GM10266 (cell line): ENCODE results near the gene RUNX2.

Experiments used
- DNase-seq: peaks from one replicate; pipeline ENCODE4 v3.0.0; 2012; ENCODE audit errors: extremely low spot score
- CTCF ChIP-seq: IDR thresholded peaks from 2 replicates; pipeline ENCODE4 v1.5.1; 2012; ENCODE audit warnings: mild to moderate bottlenecking, low read depth; ENCODE audit not compliant: control insufficient read depth, insufficient read depth; ENCODE audit errors: missing control alignments

RUNX2 gene

GRCh38 chr6:45351667-45352066 is 23.5 kb downstream of the RUNX2 start:
- no peak for TF ChIP-seq CTCF
- no peak for DNase-seq

- no peak for DNase-seq
- TF ChIP-seq CTCF = no peak
These were observed 25.5 kb downstream of the RUNX2 start for GRCh38 chr6:45353654-45354053.

- TF ChIP-seq CTCF = no peak
- no peak for DNase-seq
These were observed 36.3 kb downstream of the RUNX2 start for GRCh38 chr6:45364466-45364865.

- no peak for DNase-seq
These were observed 36.9 kb downstream of the RUNX2 start for GRCh38 chr6:45365036-45365435.

GRCh38 chr6:45366534-45366933 is 38.4 kb downstream of the RUNX2 start:
- TF ChIP-seq CTCF = no peak
- DNase-seq = no peak

More at GRCh38 chr6:45365036-45365435, 36.9 kb downstream of the RUNX2 start:
- no peak for TF ChIP-seq CTCF

- no peak for TF ChIP-seq CTCF
- DNase-seq = no peak
These were observed 39.9 kb downstream of the RUNX2 start for GRCh38 chr6:45367999-45368398.

GRCh38 chr6:45369870-45370269 is 41.7 kb downstream of the RUNX2 start:
- TF ChIP-seq CTCF = no peak
- no peak for DNase-seq
